Activated T-cell treated with anti-CD3 and anti-CD28 coated beads for 48 hours (primary cell): Measurements from ENCODE around the gene ALKAL2.

Experiments
- DNase-seq: peaks from one replicate; pipeline ENCODE4 v3.0.0-alpha.2; 2020; ENCODE audit warnings: low read depth

Gene ALKAL2

GRCh38 chr2:290090-290722 is 2.3 kb upstream of the ALKAL2 start:
- DNase-seq: peak; percentile 41

- no peak for DNase-seq
These were observed 1.6 kb upstream of the ALKAL2 start for GRCh38 chr2:289362-290089.

GRCh38 chr2:288758-289361 is 969 bp upstream of the ALKAL2 start:
- DNase-seq: no peak

- DNase-seq: no peak
These were observed 413 bp downstream of the ALKAL2 start for GRCh38 chr2:287471-287885.

GRCh38 chr2:286774-287392 is 1.0 kb downstream of the ALKAL2 start:
- DNase-seq: no peak

- no peak for DNase-seq
These were observed 1.9 kb downstream of the ALKAL2 start for GRCh38 chr2:286035-286434.

- no peak for DNase-seq
These were observed 2.4 kb downstream of the ALKAL2 start for GRCh38 chr2:285531-285930.

- no peak for DNase-seq
These were observed 2.9 kb downstream of the ALKAL2 start for GRCh38 chr2:284896-285492.

- no peak for DNase-seq
These were observed 3.7 kb downstream of the ALKAL2 start for GRCh38 chr2:283996-284794.

- DNase-seq: no peak
These were observed 5.3 kb downstream of the ALKAL2 start for GRCh38 chr2:282371-283263.

GRCh38 chr2:281381-281780 is 6.5 kb downstream of the ALKAL2 start:
- DNase-seq: no peak

GRCh38 chr2:280650-281110 is 7.2 kb downstream of the ALKAL2 start:
- DNase-seq: no peak

GRCh38 chr2:279956-280649 is 7.8 kb downstream of the ALKAL2 start:
- no peak for DNase-seq

GRCh38 chr2:279366-279765 is 8.5 kb downstream of the ALKAL2 start:
- DNase-seq: no peak

- DNase-seq: no peak
These were observed 9.0 kb downstream of the ALKAL2 start for GRCh38 chr2:278927-279320.

GRCh38 chr2:278312-278926 is 9.5 kb downstream of the ALKAL2 start:
- no peak for DNase-seq

- DNase-seq: no peak
These were observed 12.4 kb downstream of the ALKAL2 start for GRCh38 chr2:275466-275865.

- no peak for DNase-seq
These were observed 13.4 kb downstream of the ALKAL2 start for GRCh38 chr2:274503-274902.

- DNase-seq: no peak
These were observed 14.6 kb downstream of the ALKAL2 start for GRCh38 chr2:273333-273732.

- no peak for DNase-seq
These were observed 16.0 kb downstream of the ALKAL2 start for GRCh38 chr2:271917-272316.
